ENCODE results near the gene PROX2.

DNA sequence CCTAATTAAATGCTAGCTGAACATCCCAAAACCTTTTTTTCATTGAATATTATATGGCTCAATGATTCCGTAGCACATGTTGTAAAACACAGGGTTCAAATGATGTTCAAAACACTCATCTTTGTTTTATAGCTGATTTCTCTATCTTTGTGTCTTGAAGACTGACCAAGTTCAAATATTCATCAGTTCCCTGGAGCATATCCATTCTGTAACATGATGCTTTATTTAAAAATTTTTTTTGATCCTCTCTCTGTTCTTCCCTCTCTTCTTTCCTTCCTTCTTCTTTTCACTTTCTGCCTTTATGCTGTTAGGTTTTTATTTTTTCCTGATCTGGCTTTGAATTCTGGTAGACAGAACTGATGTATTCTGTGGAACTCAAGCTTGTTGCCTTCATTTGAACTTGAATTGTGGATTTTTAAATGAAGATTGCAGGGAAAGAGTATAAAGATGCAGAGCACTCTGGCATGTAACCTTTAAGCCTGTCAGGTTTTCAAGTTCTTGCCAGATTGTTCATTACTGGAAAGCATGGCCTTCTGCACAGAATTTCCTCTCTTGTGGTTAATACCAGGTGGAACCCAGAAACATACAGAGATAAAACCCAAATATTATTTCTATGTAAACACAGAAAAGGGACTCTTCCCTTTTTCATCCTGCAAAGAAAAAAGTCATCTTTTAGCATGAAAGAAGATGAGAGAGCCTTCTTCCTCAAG, 39.5 kb downstream of the PROX2 start:
- TF ChIP-seq, protein P1, sequence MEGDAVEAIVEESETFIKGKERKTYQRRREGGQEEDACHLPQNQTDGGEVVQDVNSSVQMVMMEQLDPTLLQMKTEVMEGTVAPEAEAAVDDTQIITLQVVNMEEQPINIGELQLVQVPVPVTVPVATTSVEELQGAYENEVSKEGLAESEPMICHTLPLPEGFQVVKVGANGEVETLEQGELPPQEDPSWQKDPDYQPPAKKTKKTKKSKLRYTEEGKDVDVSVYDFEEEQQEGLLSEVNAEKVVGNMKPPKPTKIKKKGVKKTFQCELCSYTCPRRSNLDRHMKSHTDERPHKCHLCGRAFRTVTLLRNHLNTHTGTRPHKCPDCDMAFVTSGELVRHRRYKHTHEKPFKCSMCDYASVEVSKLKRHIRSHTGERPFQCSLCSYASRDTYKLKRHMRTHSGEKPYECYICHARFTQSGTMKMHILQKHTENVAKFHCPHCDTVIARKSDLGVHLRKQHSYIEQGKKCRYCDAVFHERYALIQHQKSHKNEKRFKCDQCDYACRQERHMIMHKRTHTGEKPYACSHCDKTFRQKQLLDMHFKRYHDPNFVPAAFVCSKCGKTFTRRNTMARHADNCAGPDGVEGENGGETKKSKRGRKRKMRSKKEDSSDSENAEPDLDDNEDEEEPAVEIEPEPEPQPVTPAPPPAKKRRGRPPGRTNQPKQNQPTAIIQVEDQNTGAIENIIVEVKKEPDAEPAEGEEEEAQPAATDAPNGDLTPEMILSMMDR (conservative IDR thresholded peaks at IDR 0.05; ENCODE audit: low read length): no peak
- TF ChIP-seq EZH2phosphoT487 (IDR thresholded peaks at IDR 0.05; ENCODE audit: borderline replicate concordance, low read depth, low read length): no peak

Measured in OCI-LY7 (cell line).